HepG2 (cell line): ENCODE results near the gene STRADB. TPM values are rescaled to one million over a fixed set of nuclear protein-coding genes. Genes with fewer than 3 reads are reported as not detected.
A peak's percentile ranks its signal among the peaks of the same experiment; 100 is the strongest.

Experiments
- ARNT2 ChIP-seq: sonication (generic); formaldehyde crosslinking; IDR thresholded peaks from 2 replicates; pipeline ENCODE4 v1.8.0; 2022; ENCODE audit warnings: mild to moderate bottlenecking, low read depth, missing genetic modification reagents, moderate library complexity
- BCL6 ChIP-seq: IDR thresholded peaks from 2 replicates; pipeline ENCODE4 v1.6.1; 2016; ENCODE audit warnings: missing genetic modification reagents, missing compliant biosample characterization
- CBX2 ChIP-seq, 2 experiments: fragments of 200-600 bp in 1 of 2; sonication (generic); formaldehyde crosslinking in 1 of 2; IDR thresholded peaks; 2 replicates each; pipeline versions ENCODE4 v1.7.0 to v1.8.1; 2018 to 2022; ENCODE audit warnings: low read depth in 2 of 2, low read length in 1 of 2, mild to moderate bottlenecking in 1 of 2, missing genetic modification reagents in 1 of 2
- CHD4 ChIP-seq: fragments of 200-600 bp; sonication (generic); IDR thresholded peaks from 2 replicates; pipeline ENCODE4 v1.7.0; 2017; ENCODE audit warnings: mild to moderate bottlenecking, low read length, borderline replicate concordance
- CREB3 ChIP-seq: sonication (generic); formaldehyde crosslinking; IDR thresholded peaks from 2 replicates; pipeline ENCODE4 v1.5.0; 2020; ENCODE audit warnings: missing genetic modification reagents
- ELF1 ChIP-seq: sonication (generic); formaldehyde crosslinking; IDR thresholded peaks from 2 replicates; pipeline ENCODE4 v1.4.0; 2020; ENCODE audit warnings: missing genetic modification reagents
- ESRRA ChIP-seq: sonication (generic); formaldehyde crosslinking; IDR thresholded peaks from 2 replicates; pipeline ENCODE4 v1.5.1; 2020; ENCODE audit warnings: mild to moderate bottlenecking, low read depth, missing genetic modification reagents
- FOSL2 ChIP-seq: sonication (generic); formaldehyde crosslinking; IDR thresholded peaks from 2 replicates; pipeline ENCODE4 v1.4.0; 2020; ENCODE audit warnings: missing genetic modification reagents
- FOXO4 ChIP-seq: sonication (generic); formaldehyde crosslinking; conservative IDR thresholded peaks from 2 replicates; pipeline ENCODE4 v1.8.1; 2023; ENCODE audit warnings: missing genetic modification reagents
- HNF4A ChIP-seq: sonication (generic); formaldehyde crosslinking; IDR thresholded peaks from 2 replicates; pipeline ENCODE4 v1.4.0; 2020; ENCODE audit warnings: missing genetic modification reagents
- KAT2B ChIP-seq: fragments of 150-350 bp; IDR thresholded peaks from 2 replicates; pipeline ENCODE4 v1.6.1; 2014; ENCODE audit warnings: low read depth, low read length, borderline replicate concordance
- NR2F1 ChIP-seq, 2 experiments: fragments of 450-650 bp in 1 of 2; formaldehyde crosslinking in 1 of 2; IDR thresholded peaks; 2 replicates each; pipeline versions ENCODE4 v1.5.0 to v1.6.1; 2016 to 2020; ENCODE audit warnings: mild to moderate bottlenecking in 1 of 2, missing compliant biosample characterization in 1 of 2, missing genetic modification reagents in 1 of 2, moderate library complexity in 1 of 2
- POLR2AphosphoS2 ChIP-seq: IDR thresholded peaks from 2 replicates; pipeline ENCODE4 v1.6.1; 2011; ENCODE audit warnings: low read depth, low read length, improper control_type of control experiment
- RFX3 ChIP-seq: IDR thresholded peaks from 2 replicates; pipeline ENCODE4 v1.6.1; 2016; ENCODE audit warnings: missing biosample characterization, missing genetic modification reagents
- SMAD1 ChIP-seq: sonication (generic); formaldehyde crosslinking; IDR thresholded peaks from 2 replicates; pipeline ENCODE4 v1.4.0; 2020; ENCODE audit warnings: missing genetic modification reagents, low read depth, mild to moderate bottlenecking, borderline replicate concordance
- STAT5B ChIP-seq: sonication (generic); formaldehyde crosslinking; IDR thresholded peaks from 2 replicates; pipeline ENCODE4 v1.4.0; 2020; ENCODE audit warnings: missing genetic modification reagents
- TFAP4 ChIP-seq: sonication (generic); IDR thresholded peaks from 2 replicates; pipeline ENCODE4 v1.6.1; 2016; ENCODE audit warnings: low read depth, borderline replicate concordance
- U2AF1 ChIP-seq: fragments of 200-400 bp; formaldehyde crosslinking; optimal IDR thresholded peaks from 2 replicates; pipeline ENCODE3; 2017; ENCODE audit warnings: mild to moderate bottlenecking, low read depth, low read length
- ZC3H4 ChIP-seq: sonication (generic); formaldehyde crosslinking; IDR thresholded peaks from 2 replicates; pipeline ENCODE4 v1.4.0; 2020; ENCODE audit warnings: missing genetic modification reagents, borderline replicate concordance
- ZIK1 ChIP-seq: sonication (generic); formaldehyde crosslinking; IDR thresholded peaks from 2 replicates; pipeline ENCODE4 v1.5.0; 2020; ENCODE audit warnings: mild to moderate bottlenecking, low read depth, missing genetic modification reagents, borderline replicate concordance
- ZNF512 ChIP-seq: sonication (generic); formaldehyde crosslinking; IDR thresholded peaks from 2 replicates; pipeline ENCODE4 v1.4.0; 2020; ENCODE audit warnings: mild to moderate bottlenecking, missing genetic modification reagents
- ZNF614 ChIP-seq: IDR thresholded peaks from 2 replicates; pipeline ENCODE4 v1.6.1; 2018; ENCODE audit warnings: missing biosample characterization, missing genetic modification reagents, inconsistent platforms, borderline replicate concordance
- ZSCAN25 ChIP-seq: sonication (generic); formaldehyde crosslinking; IDR thresholded peaks from 2 replicates; pipeline ENCODE4 v1.8.0; 2022; ENCODE audit warnings: mild to moderate bottlenecking, missing genetic modification reagents
- polyA plus RNA-seq, 8 experiments: library from polyadenylated mRNA; depleted of rRNA in 3 of 8; stranded (reverse) in 7 of 8; unstranded in 1 of 8; fragments of >200 nt; fragmentation: Illumina TruSeq in 4 of 8; extraction: Trizol in 4 of 8; gene quantifications; 2 replicates each; pipeline versions ENCODE4 v1.2.1 to v1.2.3, GENCODE V29; 2011 to 2016; ENCODE audit warnings: low read depth in 4 of 8, missing spikeins in 1 of 8, mixed read lengths in 1 of 8; ENCODE audit not compliant: insufficient read depth in 1 of 8
- total RNA-seq, 5 experiments: library from RNA; depleted of rRNA; stranded (reverse); fragments of >200 nt; fragmentation: Illumina TruSeq; extraction: Trizol; gene quantifications; 2 replicates each; pipeline ENCODE4 v1.2.3, GENCODE V29; 2016; ENCODE audit warnings: low read depth in 1 of 5

STRADB gene
- total and polyA plus RNA-seq, 2 of the 13 experiments (the other 11 are each of a cell fraction or from before 2014, with no cell fraction given) = 34.1 to 66.6 TPM

GRCh38 chr2:201451292-201452057 is at the start of gene STRADB, which contains the start of gene TRAK2 (continued):
- TF ChIP-seq ARNT2 (CRISPR knock-in tag) (peak; percentile 79; the same call in 1 of the 2 replicates), ZIK1 (CRISPR knock-in tag) (no peak; the same call in 1 of the 2 replicates), NR2F1 (CRISPR knock-in tag; IDR thresholded peaks at IDR 0.05) (peak; percentile 49 to 69; a peak in 3 of 4 replicates), CREB3 (peak; percentile 83), ESRRA (CRISPR knock-in tag) (peak; percentile 58), FOXO4 (no peak), ZNF614 (no peak), BCL6 (CRISPR knock-in tag) (peak; percentile 52; the same call in 1 of the 2 replicates), ZSCAN25 (CRISPR knock-in tag) (peak; percentile 75; the same call in 1 of the 2 replicates), SMAD1 (CRISPR knock-in tag) (0 out of 2 replicates have a peak, but pooled peaks have one; percentile 62), ZC3H4 (CRISPR knock-in tag) (no peak), POLR2AphosphoS2 (no peak), STAT5B (CRISPR knock-in tag) (peak; percentile 52), KAT2B (no peak), CHD4 (no peak), FOSL2 (peak; percentile 58; the same call in 1 of the 2 replicates), U2AF1 (no peak), TFAP4 (peak; percentile 13; the same call in 1 of the 2 replicates), HNF4A (peak; percentile 50), ELF1 (CRISPR knock-in tag) (peak; percentile 92), ZNF512 (CRISPR knock-in tag) (0 out of 2 replicates have a peak, but pooled peaks have one; percentile 11), CBX2 (IDR thresholded peaks at IDR 0.05; ENCODE audit: low read depth, low read length) (no peak), CBX2 (CRISPR knock-in tag; IDR thresholded peaks at IDR 0.05; ENCODE audit: low read depth) (0 out of 2 replicates have a peak, but pooled peaks have one; percentile 77), RFX3 (CRISPR knock-in tag) (no peak)
